Measurements from ENCODE around the gene LMCD1.

- no peak for TF ChIP-seq CTCF (conservative IDR thresholded peaks at IDR 0.05; ENCODE audit: low read length)
- TF ChIP-seq EZH2phosphoT487 (IDR thresholded peaks at IDR 0.05; ENCODE audit: borderline replicate concordance) = no peak
These were observed 27.6 kb downstream of the LMCD1 start for GRCh38 chr3:8529181-8529637.

Data from Loucy (cell line).